GM10266 (cell line): ENCODE results near the gene JCAD.

Experiments used
- DNase-seq: peaks from one replicate; pipeline ENCODE4 v3.0.0; 2012; ENCODE audit errors: extremely low spot score
- CTCF ChIP-seq: IDR thresholded peaks from 2 replicates; pipeline ENCODE4 v1.5.1; 2012; ENCODE audit warnings: mild to moderate bottlenecking, low read depth; ENCODE audit not compliant: control insufficient read depth, insufficient read depth; ENCODE audit errors: missing control alignments

Gene JCAD

GRCh38 chr10:30052062-30052461 lies 7.3 kb downstream of the JCAD start:
- no peak for DNase-seq
- TF ChIP-seq CTCF: no peak

- no peak for DNase-seq
- TF ChIP-seq CTCF: no peak
These were observed 8.2 kb downstream of the JCAD start for GRCh38 chr10:30051220-30051619.

DNA sequence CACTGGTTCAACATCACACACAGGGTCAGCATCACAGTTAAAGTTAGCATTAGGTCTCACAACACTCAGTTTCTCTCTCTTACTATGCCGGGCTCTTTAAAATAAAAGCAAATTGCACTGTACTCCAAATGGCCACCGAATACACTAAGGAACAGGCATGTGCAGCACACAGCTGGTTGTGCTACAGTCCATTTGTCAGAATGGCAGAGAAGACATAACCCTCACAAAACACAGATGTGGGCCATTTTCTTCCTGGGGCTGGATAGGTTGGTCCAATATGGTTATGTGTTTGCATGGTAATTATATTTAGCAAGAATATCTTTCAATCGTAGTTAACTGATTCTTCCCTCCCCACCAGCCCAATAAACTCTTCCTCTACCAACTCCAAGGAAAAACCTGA lies 9.0 kb downstream of the JCAD start:
- DNase-seq: no peak
- TF ChIP-seq CTCF: no peak

DNA sequence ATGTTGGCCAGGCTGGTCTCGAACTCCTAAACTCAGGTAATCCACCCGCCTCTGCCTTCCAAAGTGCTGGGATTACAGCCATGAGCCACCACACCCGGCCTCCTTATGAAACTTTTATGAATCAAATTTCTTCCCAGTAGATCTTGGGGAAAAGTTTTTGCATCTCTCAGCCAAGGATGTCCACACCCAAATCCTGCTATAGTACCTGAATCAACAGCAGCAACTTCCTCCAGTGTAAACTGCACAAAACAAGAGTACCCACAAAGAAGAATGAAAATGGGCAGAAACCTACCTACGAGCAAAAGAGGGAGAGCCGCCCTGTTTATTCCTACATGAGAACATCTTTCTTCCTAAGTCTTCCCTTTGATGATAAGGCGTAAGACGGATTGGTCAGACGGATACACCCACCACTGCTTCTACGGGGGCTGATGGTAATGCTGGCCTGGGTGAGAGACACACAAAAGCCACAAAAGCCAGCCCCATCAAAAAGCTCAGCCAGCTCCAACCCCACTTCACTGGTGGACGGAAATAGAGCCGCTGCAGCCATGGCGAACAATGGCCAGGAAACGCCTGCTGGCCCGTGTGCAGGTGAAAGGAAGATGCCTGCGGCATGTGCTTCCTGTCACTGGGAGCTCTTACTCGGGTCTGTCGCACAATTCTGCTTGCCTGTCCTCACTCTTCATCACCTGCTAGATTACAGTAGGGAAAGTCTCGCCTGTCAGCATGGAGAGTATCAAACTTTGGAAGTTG lies 10.4 kb downstream of the JCAD start:
- DNase-seq: no peak
- TF ChIP-seq CTCF: no peak

GRCh38 chr10:30047924-30048531 lies 11.4 kb downstream of the JCAD start:
- no peak for TF ChIP-seq CTCF
- no peak for DNase-seq

DNA sequence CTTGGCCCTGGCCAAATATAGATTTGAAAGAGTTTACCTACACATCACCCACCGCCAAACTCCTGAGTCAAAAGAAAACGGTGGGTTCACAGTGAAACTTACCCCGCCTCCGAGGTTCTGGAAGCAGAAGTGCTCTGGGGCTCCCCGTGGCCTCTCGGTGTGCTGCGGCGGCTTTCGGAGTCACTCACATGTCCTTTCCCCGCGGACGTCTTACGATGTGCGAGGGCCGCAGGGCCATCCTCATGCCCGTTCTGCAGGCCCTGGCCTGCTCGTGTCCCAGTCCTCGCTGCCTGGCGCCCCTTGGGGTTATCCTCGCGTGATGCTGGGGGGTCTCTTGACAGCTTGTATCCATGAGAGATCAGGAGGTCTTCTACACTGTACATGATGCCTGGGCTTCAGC lies 12.0 kb downstream of the JCAD start:
- DNase-seq: no peak

More for the DNA sequence above, 12.0 kb downstream of the JCAD start:
- TF ChIP-seq CTCF: no peak
